ENCODE data around the gene SMG6.
A peak's percentile ranks its signal among the peaks of the same experiment; 100 is the strongest.

Gene SMG6

GRCh38 chr17:2025220-2025621, 278.4 kb downstream of the SMG6 start, which contains the start of gene RTN4RL1:
TSS of gene RTN4RL1 (minus strand) at chr17:2025334. CDS start at chr17:2024865, 469 bp downstream.
- POLR2A ChIA-PET: interaction anchor here (0.6 to 3.5 kb wide), 16 partner anchors 14 to 376 kb away, joined by 3 to 19 read pairs (median 4); partner anchors contain the start of genes OVCA2, RPA1 and SMYD4
- no peak for TF ChIP-seq PBX3 (CRISPR knock-in tag; IDR thresholded peaks at IDR 0.05)
- TF ChIP-seq BCL11A (tag by site-specific recombination; IDR thresholded peaks at IDR 0.05; ENCODE audit: low read depth): no peak
- TF ChIP-seq KLF9 (tag by site-specific recombination; IDR thresholded peaks at IDR 0.05; ENCODE audit: low read depth): peak; percentile 62
- TF ChIP-seq ZEB2 (tag by site-specific recombination; IDR thresholded peaks at IDR 0.05): peak; percentile 58; the same call in 1 of the 2 replicates
- TF ChIP-seq SP3 (tag by site-specific recombination; IDR thresholded peaks at IDR 0.05): peak; percentile 85
- 0 out of 2 replicates have a peak, but pooled peaks have one; percentile 35 for TF ChIP-seq ZNF629 (tag by site-specific recombination; IDR thresholded peaks at IDR 0.05)
- TF ChIP-seq PATZ1 (tag by site-specific recombination; IDR thresholded peaks at IDR 0.05): peak; percentile 59
- TF ChIP-seq ZNF645 (tag by site-specific recombination; IDR thresholded peaks at IDR 0.05): no peak
- no peak for TF ChIP-seq ZNF670 (tag by site-specific recombination; IDR thresholded peaks at IDR 0.05; ENCODE audit: low read depth)
- TF ChIP-seq KLF16 (tag by site-specific recombination; IDR thresholded peaks at IDR 0.05): peak; percentile 43; the same call in 1 of the 2 replicates
- peak; percentile 99 for TF ChIP-seq ZNF398 (tag by site-specific recombination; IDR thresholded peaks at IDR 0.05)
- TF ChIP-seq ZNF549 (tag by site-specific recombination; IDR thresholded peaks at IDR 0.05): no peak
- no peak for TF ChIP-seq SCRT2 (tag by site-specific recombination; IDR thresholded peaks at IDR 0.05)
- no peak for TF ChIP-seq SALL2 (tag by site-specific recombination; IDR thresholded peaks at IDR 0.05; ENCODE audit: borderline replicate concordance)
- no peak for TF ChIP-seq ZNF555 (tag by site-specific recombination; conservative IDR thresholded peaks at IDR 0.05)
- no peak for TF ChIP-seq ZNF169 (tag by site-specific recombination; IDR thresholded peaks at IDR 0.05)
- no peak for TF ChIP-seq ZBTB49 (tag by site-specific recombination; IDR thresholded peaks at IDR 0.05; ENCODE audit: low read depth)
- TF ChIP-seq ZFP37 (tag by site-specific recombination; IDR thresholded peaks at IDR 0.05): no peak
- TF ChIP-seq ZBTB17 (tag by site-specific recombination; IDR thresholded peaks at IDR 0.05): peak; percentile 86
- peak; percentile 78 for TF ChIP-seq EGR2 (tag by site-specific recombination; IDR thresholded peaks at IDR 0.05; ENCODE audit: low read depth)
- TF ChIP-seq PRDM10 (tag by site-specific recombination; IDR thresholded peaks at IDR 0.05): peak; percentile 43
- TF ChIP-seq ZSCAN30 (tag by site-specific recombination; IDR thresholded peaks at IDR 0.05): 0 out of 2 replicates have a peak, but pooled peaks have one; percentile 10
- TF ChIP-seq ZNF423 (tag by site-specific recombination; IDR thresholded peaks at IDR 0.05): no peak
- no peak for TF ChIP-seq ZNF416 (tag by site-specific recombination; IDR thresholded peaks at IDR 0.05)
- no peak for TF ChIP-seq FEZF1 (tag by site-specific recombination; IDR thresholded peaks at IDR 0.05)
- TF ChIP-seq KLF1 (tag by site-specific recombination; IDR thresholded peaks at IDR 0.05): 0 out of 2 replicates have a peak, but pooled peaks have one; percentile 44

More at GRCh38 chr17:2025220-2025621, 278.4 kb downstream of the SMG6 start, which contains the start of gene RTN4RL1:
- CTCF ChIA-PET: interaction anchor here (0.6 to 12.2 kb wide), 18 partner anchors 13 to 746 kb away, joined by 3 to 145 read pairs (median 4); partner anchors contain the start of genes HIC1 and OVCA2
- Histone ChIP-seq H3K9me3 (ENCODE audit: control insufficient read depth, insufficient read depth, low read depth, low read length) (no peaks in the 10 kb centered on the region), H3K4me1 (ENCODE audit: control insufficient read depth, insufficient read depth, low read length) (peaks cover 10% of the 10 kb centered on the region; the same call in 1 of the 2 replicates), H3K4me3 (ENCODE audit: low read depth, low read length) (peak within 1 kb of the TSS; percentile 40), H3K27ac (ENCODE audit: extremely low read depth, low read depth, low read length) (peak within 1 kb of the TSS; percentile 39; the same call in 1 of the 2 replicates), H3K36me3 (ENCODE audit: control insufficient read depth in 2 of 2, insufficient read depth in 1 of 2, low read length in 2 of 2) (no peaks in the 10 kb centered on the region)
